NCI-H524 (cell line): ENCODE measurements around the gene SCGB1C2.

Source experiments
- DNase-seq, 2 experiments: peaks; one replicate each; lab custom pipeline; 2025; lab: John Stamatoyannopoulos, UW

The SCGB1C2 gene

DNA sequence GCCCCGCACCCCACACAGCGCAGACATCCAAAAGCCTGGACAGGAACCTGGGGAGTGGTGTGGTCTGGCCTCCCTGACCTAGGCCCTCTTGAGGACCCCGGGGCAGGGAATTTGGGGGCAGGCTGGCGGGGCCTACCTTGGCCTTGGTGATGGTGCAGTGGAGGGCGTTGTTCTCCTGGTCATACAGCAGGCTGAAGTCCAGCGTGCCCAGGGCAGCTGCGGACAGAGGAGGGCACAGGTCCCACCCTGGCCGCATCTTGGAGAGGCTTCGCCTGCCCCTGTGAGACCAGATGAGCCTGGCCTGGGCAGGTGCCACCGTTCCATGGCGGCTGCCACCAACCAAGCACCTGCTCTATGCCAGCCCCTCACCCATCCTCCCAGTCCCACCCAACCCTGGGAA lies 35.0 kb downstream of the SCGB1C2 start:
- no peak for DNase-seq

DNA sequence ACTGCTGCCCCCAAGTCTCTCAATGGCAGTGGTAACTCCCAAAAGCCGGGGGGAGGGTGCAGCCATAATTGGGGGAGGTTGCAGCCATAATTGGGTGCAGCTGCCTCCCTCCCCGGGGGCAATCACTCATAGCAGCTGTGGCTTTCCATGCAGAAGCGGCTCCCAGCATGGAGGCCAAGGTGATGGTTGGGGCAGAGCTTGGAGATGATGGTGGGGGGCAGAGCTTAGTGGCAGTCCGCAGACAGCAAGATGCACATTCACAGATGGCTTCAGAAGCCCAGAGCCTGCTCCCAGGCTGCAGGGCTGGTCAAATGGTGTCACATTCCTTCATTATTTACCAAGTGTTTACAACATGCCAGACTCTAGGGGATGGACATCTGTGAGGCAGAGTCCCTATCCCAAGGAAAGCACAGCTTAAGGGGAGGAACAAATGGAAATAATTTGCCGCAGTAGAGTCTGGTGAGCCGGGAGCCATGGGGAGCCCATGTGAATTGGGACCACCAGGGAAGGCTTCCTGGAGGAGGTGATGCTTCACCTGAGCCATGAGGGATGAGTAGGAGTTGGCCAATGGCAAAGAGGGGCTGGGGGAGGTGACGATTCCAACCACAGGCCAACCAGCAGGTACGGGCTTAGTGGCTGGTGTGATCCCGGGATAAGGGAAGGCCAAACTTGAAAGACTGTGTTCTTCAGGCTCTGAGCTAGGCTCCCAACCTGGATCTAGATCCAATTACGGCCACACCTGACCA lies 36.0 kb downstream of the SCGB1C2 start:
- DNase-seq = peak; percentile 36 to 69

- DNase-seq = peak in 1 of 2 experiments; percentile 15
Measured at GRCh38 chr17:177155-177554, 39.8 kb downstream of the SCGB1C2 start.

- DNase-seq = no peak
Measured at GRCh38 chr17:177762-178161, 40.4 kb downstream of the SCGB1C2 start.

DNA sequence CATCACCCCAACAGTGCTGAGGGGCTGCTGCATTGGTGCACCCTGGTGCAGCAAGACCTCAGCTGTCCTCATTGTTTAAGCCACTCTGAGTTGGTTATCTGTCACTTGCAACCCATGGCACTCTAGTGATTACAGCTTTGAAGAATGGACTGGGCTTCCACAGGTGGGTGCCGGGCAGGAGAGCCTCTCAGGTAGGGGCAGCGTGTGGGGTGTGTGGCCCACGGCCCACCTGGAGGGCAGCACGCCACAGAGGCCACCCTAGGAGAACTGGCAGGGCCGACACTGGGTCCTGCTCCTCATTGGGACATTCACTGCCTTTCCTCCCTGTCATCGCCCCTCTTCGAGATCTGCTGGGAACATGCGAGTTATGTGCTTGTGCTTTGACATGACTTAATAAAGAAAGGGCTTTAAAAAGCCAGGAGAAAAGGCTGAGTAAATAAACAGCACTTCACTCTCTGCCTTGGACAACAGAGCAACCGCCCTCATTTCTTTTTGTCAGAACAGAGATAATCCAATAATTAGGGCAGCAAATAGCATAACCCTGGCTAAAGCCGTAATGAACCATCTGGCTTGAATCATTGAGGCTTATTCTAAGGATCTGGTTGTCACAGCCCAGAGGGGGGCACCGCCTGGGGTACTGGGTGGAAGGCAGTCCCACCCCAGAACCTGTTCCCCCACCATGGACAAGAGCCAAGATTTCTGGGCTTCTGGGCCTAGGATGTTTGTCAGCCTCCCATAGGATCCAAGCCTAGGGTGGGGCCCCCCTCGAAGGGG lies 41.1 kb downstream of the SCGB1C2 start:
- peak; percentile 74 to 90 for DNase-seq

- DNase-seq = no peak
Measured at GRCh38 chr17:179066-179432, 41.7 kb downstream of the SCGB1C2 start.

GRCh38 chr17:179781-180380 lies 42.5 kb downstream of the SCGB1C2 start:
- DNase-seq = no peak

GRCh38 chr17:180381-181244 lies 43.2 kb downstream of the SCGB1C2 start:
- no peak for DNase-seq

DNA sequence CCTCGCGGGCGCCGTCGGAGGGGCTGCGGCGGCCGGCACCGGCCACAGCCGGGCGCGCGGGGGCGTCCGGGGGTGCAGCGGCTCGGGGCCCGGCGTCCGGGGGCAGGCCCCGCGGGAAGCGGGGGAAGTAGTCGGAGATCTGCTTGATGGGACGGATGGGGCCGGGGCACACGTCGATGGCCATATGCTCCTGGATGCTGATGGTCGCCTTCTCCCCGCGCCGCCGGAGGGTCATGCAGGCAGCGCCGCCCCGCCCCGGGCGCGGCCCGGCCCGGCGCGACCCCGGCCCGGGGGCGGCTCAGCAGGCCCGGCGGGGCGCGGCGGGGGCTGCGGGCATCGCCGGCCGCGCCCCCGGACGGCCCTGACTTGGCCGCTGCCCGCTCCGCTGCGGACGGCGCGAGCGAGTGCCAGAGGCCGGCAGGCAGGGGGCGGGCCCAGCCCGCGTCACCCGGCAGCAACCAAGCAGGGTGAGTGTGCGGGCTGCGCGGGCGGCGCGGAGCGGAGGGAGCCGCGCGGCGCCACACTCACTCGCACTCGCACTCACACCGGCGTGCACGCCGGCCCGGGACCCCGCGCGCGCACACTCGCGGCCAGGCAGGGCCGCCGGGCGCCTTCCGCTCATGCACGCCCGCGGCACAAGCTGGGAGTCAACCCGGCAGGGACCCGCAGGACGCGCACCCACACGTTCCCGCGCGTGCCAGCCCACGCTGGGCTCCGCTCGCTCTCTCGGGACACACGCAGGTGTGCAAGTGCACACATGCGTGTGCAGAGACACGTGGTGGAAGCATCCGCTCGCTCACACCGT lies 44.1 kb downstream of the SCGB1C2 start, which contains the start of gene DOC2B:
Gene DOC2B (minus strand): TSS at position 406 of the 805 bp plus-strand sequence. CDS start 171 bp downstream, at position 235.
- no peak for DNase-seq

DNA sequence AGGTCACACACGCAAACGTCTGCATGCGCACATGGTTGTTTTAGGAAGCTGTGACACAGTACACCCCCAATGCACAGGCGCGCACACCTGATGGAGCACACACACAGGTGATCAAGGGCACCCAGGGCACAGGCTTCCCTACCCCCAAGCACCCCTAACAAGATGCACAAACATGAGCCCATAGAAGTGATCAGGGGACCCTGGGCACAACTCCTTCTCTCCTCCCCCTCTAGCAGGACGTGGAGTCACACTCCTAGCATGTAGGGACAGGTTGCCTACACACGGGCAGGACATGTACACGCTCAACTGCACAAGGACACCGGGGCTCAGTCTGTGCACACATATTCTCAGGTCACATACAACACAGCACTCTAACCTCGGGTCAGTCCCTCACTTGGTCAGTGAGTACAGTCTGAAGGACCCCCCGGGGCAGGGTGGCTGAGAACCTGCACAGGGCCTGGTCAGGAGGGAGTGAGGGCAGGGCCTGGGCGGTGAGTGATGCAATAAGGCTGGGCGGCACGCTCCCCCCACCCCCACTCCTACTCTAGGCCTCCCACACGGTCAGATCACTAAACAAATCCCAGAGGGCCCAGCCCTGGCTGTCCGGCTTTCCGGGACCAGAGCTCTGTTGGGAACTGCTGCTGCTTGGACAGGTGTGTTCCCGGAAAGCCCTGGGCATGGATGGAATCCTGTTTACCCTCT lies 44.8 kb downstream of the SCGB1C2 start:
- peak in 1 of 2 experiments; percentile 29 for DNase-seq

DNA sequence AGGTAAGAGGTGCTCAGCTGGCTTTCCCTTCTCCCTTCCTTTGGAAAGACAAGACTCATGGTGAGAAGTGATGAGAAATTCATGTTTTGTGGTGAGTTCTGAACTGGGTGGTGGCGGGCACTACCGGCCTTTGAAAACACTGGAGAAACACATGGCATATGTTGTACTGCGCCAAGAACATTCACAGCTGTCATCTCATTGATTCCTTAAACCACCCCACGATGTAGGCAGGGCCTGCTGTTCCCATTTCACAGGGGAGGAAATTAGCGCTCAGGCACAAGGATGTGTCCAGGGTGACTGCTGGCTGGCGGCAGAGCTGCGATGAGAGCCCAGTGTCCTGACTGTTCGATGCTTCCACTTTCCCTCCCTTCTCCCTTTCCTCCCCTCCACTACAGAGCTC lies 45.7 kb downstream of the SCGB1C2 start:
- DNase-seq = peak; percentile 48 to 67

- DNase-seq = no peak
Measured at GRCh38 chr17:185445-186138, 48.2 kb downstream of the SCGB1C2 start.

GRCh38 chr17:187130-187529 lies 49.8 kb downstream of the SCGB1C2 start:
- peak in 1 of 2 experiments; percentile 64 for DNase-seq
